Esophagus (tissue), 2 donors: ENCODE results near the gene KLK12. TPM values are rescaled to one million over a fixed set of nuclear protein-coding genes. Genes with fewer than 3 reads are reported as not detected.

ENCODE experiments used
- H3K27ac ChIP-seq, 2 donors: one replicate each; pipeline ENCODE4 v1.5.1; 2013; ENCODE audit warnings: low read depth in 2 of 2, mild to moderate bottlenecking in 2 of 2, inconsistent platforms in 1 of 2, low read length in 1 of 2, moderate library complexity in 1 of 2
- H3K27me3 ChIP-seq, 2 donors: one replicate each; pipeline ENCODE4 v1.6.1; 2013; ENCODE audit warnings: low read length in 2 of 2, control low read depth in 1 of 2, mild to moderate bottlenecking in 1 of 2; ENCODE audit not compliant: insufficient read depth in 2 of 2, control insufficient read depth in 1 of 2
- H3K36me3 ChIP-seq, 2 donors: one replicate each; pipeline ENCODE4 v1.6.1; 2013; ENCODE audit warnings: low read length in 1 of 2; ENCODE audit not compliant: control insufficient read depth in 2 of 2, insufficient read depth in 2 of 2
- H3K4me1 ChIP-seq, 2 donors: one replicate each; pipeline ENCODE4 v1.6.1; 2013; ENCODE audit warnings: low read length in 1 of 2; ENCODE audit not compliant: control insufficient read depth in 2 of 2, insufficient read depth in 2 of 2
- H3K4me3 ChIP-seq, 2 donors: one replicate each; pipeline ENCODE4 v1.5.1; 2013; ENCODE audit warnings: low read length in 2 of 2, mild to moderate bottlenecking in 2 of 2, low read depth in 1 of 2, moderate library complexity in 1 of 2
- H3K9me3 ChIP-seq, 2 donors: one replicate each; pipeline ENCODE4 v1.6.1; 2013; ENCODE audit warnings: mild to moderate bottlenecking in 2 of 2, low read depth in 1 of 2, low read length in 1 of 2, moderate library complexity in 1 of 2; ENCODE audit not compliant: control insufficient read depth in 2 of 2, insufficient read depth in 1 of 2
- WGBS, 2 donors: extraction: QIAGEN DNeasy Blood & Tissue Kit; methylation state at CpG; one replicate each; pipeline ENCODE4 v1.1.7; 2013; 5-methylcytosine and 5-hydroxymethylcytosine counted together
- polyA plus RNA-seq, 2 donors: library from polyadenylated mRNA; stranded (reverse); fragments of 200-250 nt; gene quantifications; one replicate each; pipeline ENCODE4 v1.2.3, GENCODE V29; 2013
- donor health status: healthy with polysubstance abuse.
- donor health status: Bipolar disorder and iron deficiency.

KLK12 gene
- polyA plus RNA-seq, 2 donors: 12.4 to 427 TPM

GRCh38 chr19:51059715-51060114, 24.9 kb upstream of the KLK12 start:
- H3K4me1 ChIP-seq: no peaks in the 10 kb centered on the region
- peak overlapping the region in 1 of 2 donors; percentile 51 for H3K27ac ChIP-seq
- H3K4me3 ChIP-seq: no peak overlapping the region
- H3K9me3 ChIP-seq: no peaks in the 10 kb centered on the region
- no peaks in the 10 kb centered on the region for H3K27me3 ChIP-seq
- H3K36me3 ChIP-seq: peaks cover 0 to 12% of the 10 kb centered on the region in 2 donors
- 65 to 78% methylated on average over 6 to 7 of the region's 7 CpGs for WGBS, 2 donors

GRCh38 chr19:51055866-51056265, 21.1 kb upstream of the KLK12 start:
- Histone ChIP-seq H3K36me3 (peaks cover 0 to 12% of the 10 kb centered on the region in 2 donors), H3K4me3 (no peak overlapping the region), H3K27me3 (no peaks in the 10 kb centered on the region), H3K27ac (no peak overlapping the region), H3K4me1 (peaks cover 0 to 2% of the 10 kb centered on the region in 2 donors), H3K9me3 (no peaks in the 10 kb centered on the region)

DNA sequence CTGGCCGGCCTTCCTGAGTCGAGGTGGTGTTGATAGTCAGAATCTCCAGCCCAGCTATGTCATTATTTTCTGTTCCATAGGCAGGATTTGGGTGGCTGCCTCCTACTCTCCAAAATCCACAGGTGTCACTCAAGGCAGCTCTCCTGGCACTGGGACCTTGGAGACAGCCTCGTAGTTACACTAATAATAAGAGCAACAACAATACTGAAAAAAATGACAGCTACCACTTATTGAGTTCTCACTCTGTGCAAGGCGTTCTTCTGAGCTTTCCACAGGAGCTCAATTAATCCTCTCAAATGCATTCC, 12.2 kb upstream of the KLK12 start:
- H3K27ac ChIP-seq: peak overlapping the region; percentile 69 to 72
- no peaks in the 10 kb centered on the region for H3K36me3 ChIP-seq
- no peaks in the 10 kb centered on the region for H3K27me3 ChIP-seq
- no peaks in the 10 kb centered on the region for H3K4me1 ChIP-seq
- 5 to 6% methylated on average over 4 of the region's 4 CpGs for WGBS, 2 donors
- H3K4me3 ChIP-seq: no peak overlapping the region
- no peaks in the 10 kb centered on the region for H3K9me3 ChIP-seq

- Histone ChIP-seq H3K27me3 (no peaks in the 10 kb centered on the region), H3K4me1 (no peaks in the 10 kb centered on the region), H3K4me3 (no peak overlapping the region), H3K9me3 (no peaks in the 10 kb centered on the region), H3K27ac (no peak overlapping the region), H3K36me3 (no peaks in the 10 kb centered on the region)
- 86 to 88% methylated on average over 11 of the region's 11 CpGs for WGBS, 2 donors
Measured at GRCh38 chr19:51044327-51044726, 9.5 kb upstream of the KLK12 start.

DNA sequence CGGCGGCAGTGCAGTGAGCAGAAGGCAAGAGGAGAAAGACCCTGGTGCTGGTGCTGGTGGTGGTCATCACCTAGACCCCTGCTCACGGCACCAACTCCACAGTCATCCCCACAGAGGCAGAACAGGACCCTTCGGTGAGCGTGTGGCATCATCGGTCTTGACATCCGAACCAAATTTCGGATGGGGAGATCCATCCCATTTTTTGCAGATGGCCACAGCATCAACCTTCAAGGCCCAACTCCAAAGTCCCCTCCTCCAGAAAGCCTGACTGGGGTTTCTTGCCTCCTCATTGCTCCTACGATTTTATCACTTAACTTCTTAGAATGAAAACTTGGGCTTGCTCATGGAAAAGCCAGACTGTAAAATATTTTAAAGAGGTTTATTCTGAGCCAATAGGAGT, 8.7 kb upstream of the KLK12 start:
- Histone ChIP-seq H3K4me3 (no peak overlapping the region), H3K4me1 (no peaks in the 10 kb centered on the region), H3K27ac (no peak overlapping the region), H3K9me3 (no peaks in the 10 kb centered on the region), H3K27me3 (no peaks in the 10 kb centered on the region), H3K36me3 (no peaks in the 10 kb centered on the region)
- WGBS, 2 donors: 78 to 87% methylated on average over 9 of the region's 9 CpGs

DNA sequence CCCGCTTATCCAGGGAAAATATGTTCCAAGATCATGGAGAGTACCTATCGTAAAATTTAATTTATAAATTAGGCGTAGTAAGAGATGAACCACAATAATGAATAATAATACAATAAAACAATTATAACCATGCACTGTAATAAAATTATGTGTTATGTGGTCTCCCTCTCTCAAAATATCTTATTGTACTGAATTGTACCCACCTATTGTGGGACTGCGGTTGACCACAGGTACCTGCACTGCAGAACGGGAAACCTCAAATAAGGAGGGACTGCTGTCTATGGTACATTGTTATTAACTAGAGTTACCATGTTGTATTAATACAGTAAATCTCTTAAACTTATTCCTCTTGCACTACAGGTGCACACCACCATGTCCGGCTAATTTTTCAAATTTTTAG, 5.3 kb upstream of the KLK12 start:
- no peak overlapping the region for H3K27ac ChIP-seq
- H3K27me3 ChIP-seq: no peaks in the 10 kb centered on the region
- no peaks in the 10 kb centered on the region for H3K4me1 ChIP-seq
- WGBS, 2 donors: 92 to 95% methylated on average over 6 of the region's 6 CpGs
- no peaks in the 10 kb centered on the region for H3K36me3 ChIP-seq
- no peaks in the 10 kb centered on the region for H3K9me3 ChIP-seq
- H3K4me3 ChIP-seq: no peak overlapping the region

DNA sequence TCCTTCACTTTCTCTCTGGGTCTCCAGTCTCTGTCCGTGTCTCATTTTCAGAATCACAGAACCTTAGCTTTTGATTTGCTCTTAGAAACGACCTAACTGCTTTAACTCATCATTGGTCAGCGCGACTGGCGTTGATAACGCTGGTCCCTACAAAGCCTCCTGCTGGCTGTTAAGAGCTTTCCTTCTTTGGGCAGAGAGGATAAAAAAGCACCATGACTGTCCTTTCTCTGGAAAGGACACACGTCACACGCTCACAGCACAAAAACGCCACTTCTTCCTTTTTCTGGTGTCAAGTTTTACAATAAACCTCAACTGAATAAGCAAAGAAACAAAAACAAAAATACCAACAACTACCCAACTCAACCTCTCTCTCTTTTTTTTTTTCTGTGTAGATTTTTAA, 1.7 kb upstream of the KLK12 start:
- no peaks in the 10 kb centered on the region for H3K9me3 ChIP-seq
- H3K4me3 ChIP-seq: no peak overlapping the region
- H3K27ac ChIP-seq: no peak overlapping the region
- no peaks in the 10 kb centered on the region for H3K27me3 ChIP-seq
- H3K36me3 ChIP-seq: no peaks in the 10 kb centered on the region
- H3K4me1 ChIP-seq: peaks cover 0 to 3% of the 10 kb centered on the region in 2 donors
- WGBS, 2 donors: 64 to 72% methylated on average over 9 of the region's 9 CpGs

- Histone ChIP-seq H3K27me3 (no peaks in the 10 kb centered on the region), H3K4me3 (peak overlapping the region in 1 of 2 donors; percentile 27)
- WGBS, 2 donors: 88 to 92% methylated on average over 26 to 28 of the region's 28 CpGs
Measured at GRCh38 chr19:51031880-51032225, 2.9 kb downstream of the KLK12 start.

GRCh38 chr19:51031220-51031879, 3.5 kb downstream of the KLK12 start:
- Histone ChIP-seq H3K9me3 (no peaks in the 10 kb centered on the region), H3K4me1 (peaks cover 0 to 8% of the 10 kb centered on the region in 2 donors), H3K27me3 (no peaks in the 10 kb centered on the region), H3K36me3 (no peaks in the 10 kb centered on the region), H3K4me3 (peak overlapping the region in 1 of 2 donors; percentile 27), H3K27ac (peak overlapping the region in 1 of 2 donors; percentile 27)
- 82 to 84% methylated on average over 7 of the region's 7 CpGs for WGBS, 2 donors

More at GRCh38 chr19:51031880-51032225, 2.9 kb downstream of the KLK12 start:
- Histone ChIP-seq H3K9me3 (no peaks in the 10 kb centered on the region), H3K27ac (peak overlapping the region in 1 of 2 donors; percentile 27), H3K4me1 (peaks cover 0 to 8% of the 10 kb centered on the region in 2 donors), H3K36me3 (no peaks in the 10 kb centered on the region)

DNA sequence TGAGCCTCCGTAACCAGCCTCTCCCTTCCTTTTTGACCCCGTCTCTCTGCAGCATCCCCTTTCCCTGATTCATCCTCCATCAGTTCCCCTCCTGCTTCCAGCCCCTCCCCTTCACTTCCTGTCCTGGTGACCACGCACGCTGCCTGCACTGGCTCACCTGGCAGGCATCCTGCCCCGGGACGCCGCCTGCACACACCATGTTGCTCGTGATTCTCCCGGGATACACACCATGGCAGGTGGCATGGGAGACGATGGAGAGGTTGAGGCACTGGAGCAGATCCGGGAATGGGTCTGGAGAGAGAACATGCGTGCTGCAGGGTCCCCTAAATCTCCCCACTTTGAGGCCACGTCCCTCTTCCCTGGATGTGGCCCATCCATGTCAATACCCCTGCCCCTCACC, 4.2 kb downstream of the KLK12 start:
- Histone ChIP-seq H3K4me1 (peaks cover 0 to 8% of the 10 kb centered on the region in 2 donors), H3K27ac (no peak overlapping the region), H3K4me3 (peak overlapping the region in 1 of 2 donors; percentile 12), H3K36me3 (no peaks in the 10 kb centered on the region), H3K27me3 (no peaks in the 10 kb centered on the region), H3K9me3 (no peaks in the 10 kb centered on the region)
- WGBS, 2 donors: 83 to 86% methylated on average over 13 of the region's 13 CpGs
